Kidney (tissue), 14 donors: Measurements from ENCODE around the gene ITPK1. TPM values are rescaled to one million over a fixed set of nuclear protein-coding genes. Genes with fewer than 3 reads are reported as not detected.

ENCODE experiments used
- DNase-seq, 5 donors: peaks; one replicate each; pipeline ENCODE4 v3.0.0-alpha.2; 2013 to 2020
- FAIRE-seq: peaks from 2 replicates; lab custom pipeline; 2012; peaks lifted over from hg19 to GRCh38; lab: Jason Lieb, UNC
- H3K27ac ChIP-seq, 2 donors: one replicate each; pipeline ENCODE4 v1.7.0; 2013; ENCODE audit warnings: low read depth in 2 of 2, low read length in 2 of 2, inconsistent platforms in 1 of 2
- H3K27me3 ChIP-seq: one replicate; pipeline ENCODE4 v1.7.1; 2013; ENCODE audit warnings: low read length, inconsistent platforms; ENCODE audit not compliant: control insufficient read depth, insufficient read depth
- H3K36me3 ChIP-seq, 3 donors: one replicate each; pipeline versions ENCODE4 v1.7.0 to v1.7.1; 2013; ENCODE audit warnings: low read length in 3 of 3, control low read depth in 1 of 3, inconsistent platforms in 1 of 3; ENCODE audit not compliant: insufficient read depth in 3 of 3, control insufficient read depth in 2 of 3
- H3K4me1 ChIP-seq, 3 donors: one replicate each; pipeline versions ENCODE4 v1.7.0 to v1.7.1; 2013; ENCODE audit warnings: low read length in 3 of 3, inconsistent platforms in 1 of 3, low read depth in 1 of 3; ENCODE audit not compliant: control insufficient read depth in 2 of 3, insufficient read depth in 2 of 3
- H3K4me3 ChIP-seq, 3 donors: one replicate each; pipeline versions ENCODE4 v1.7.0 to v1.8.1; 2013; ENCODE audit warnings: low read length in 3 of 3, control low read depth in 1 of 3, inconsistent platforms in 1 of 3
- H3K9ac ChIP-seq, 3 donors: one replicate each; pipeline versions ENCODE4 v1.7.0 to v1.7.1; 2013; ENCODE audit warnings: low read length in 3 of 3, control low read depth in 1 of 3, inconsistent platforms in 1 of 3
- H3K9me3 ChIP-seq, 3 donors: one replicate each; pipeline versions ENCODE4 v1.7.0 to v1.7.1; 2013; ENCODE audit warnings: low read length in 3 of 3, control low read depth in 1 of 3, inconsistent platforms in 1 of 3; ENCODE audit not compliant: control insufficient read depth in 2 of 3, insufficient read depth in 1 of 3
- intact Hi-C: fragments of 100-400 bp; cut with DNase I; formaldehyde crosslinking; loops from one replicate; pipeline ENCODE4 v1.11.1; 2022
- polyA plus RNA-seq: library from polyadenylated mRNA; stranded (reverse); fragments of 350-450 nt; fragmentation: Illumina TruSeq; extraction: RNeasy Lipid Tissue Mini Kit (QIAGEN cat#74804); gene quantifications from one replicate; pipeline ENCODE4 v1.2.3, GENCODE V29; 2014; ENCODE audit warnings: low read depth, low replicate concordance; ENCODE audit not compliant: insufficient read depth
- total RNA-seq: library from RNA; stranded (reverse); fragmentation: NEBNext Ultra II Directional; extraction: Animal tissue kit (Norgen Biotek cat#: 25700); gene quantifications from one replicate; pipeline ENCODE4 v1.2.1, GENCODE V29; 2021
- TF ChIP-seq, protein P1 (sequence below): IDR thresholded peaks from 3 replicates; pipeline ENCODE4 v1.5.1; 2012; ENCODE audit warnings: mild to moderate bottlenecking, moderate library complexity, borderline replicate concordance; ENCODE audit not compliant: insufficient read depth; ENCODE audit errors: extremely low read depth
- donor health status: control.
- donor health status: control.
- donor health status: control.
- donor health status: control.
- donor health status: control.
- donor health status: DM: yes; HTN: yes; CAD: no.
- donor health status: Normal renal cell carcinoma (clear cell type).

The ITPK1 gene
- total and polyA plus RNA-seq, 2 donors from 2014 or later = 43.6 to 92.0 TPM

DNA sequence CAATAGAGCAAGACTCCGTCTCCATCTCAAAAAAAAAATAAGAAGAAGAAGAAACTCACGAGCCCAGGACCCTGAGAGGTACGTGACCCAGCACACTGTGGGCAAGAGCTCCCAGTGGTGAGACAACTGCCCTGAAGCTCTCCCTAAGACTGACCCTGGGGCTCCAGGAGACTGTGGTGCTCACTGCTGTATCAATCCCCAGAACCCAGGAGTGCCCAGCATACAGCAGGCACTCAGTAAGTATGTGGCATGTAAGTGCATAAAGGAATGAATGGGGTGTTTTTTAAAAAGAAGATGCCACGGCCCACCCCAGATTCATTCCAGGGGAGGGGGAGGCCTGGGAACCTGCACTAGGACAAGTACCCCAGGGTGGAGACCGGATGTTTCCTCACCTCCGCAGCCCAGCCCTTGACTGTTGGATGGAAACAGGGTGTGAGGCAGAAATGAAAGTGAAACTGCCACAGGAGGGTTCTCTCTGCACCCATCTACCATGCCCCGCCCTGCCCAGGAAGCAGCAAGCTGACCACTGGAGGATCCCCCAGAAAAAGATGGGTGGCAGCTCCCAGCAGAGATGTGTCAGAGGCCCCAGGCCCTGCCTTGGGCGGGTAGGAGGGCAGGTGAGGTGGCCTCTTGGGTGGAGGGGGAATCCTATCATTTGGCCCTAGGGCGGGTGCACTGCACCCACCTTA is 12.2 kb downstream of the ITPK1 start:
- intact Hi-C loops = no loop called here
- no peaks in the 10 kb centered on the region for H3K36me3 ChIP-seq
- no peak overlapping the region for H3K9ac ChIP-seq
- DNase-seq (peak in 1 of 5 donors; percentile 59), FAIRE-seq (no peak)
- H3K27me3 ChIP-seq = no peaks in the 10 kb centered on the region
- H3K4me3 ChIP-seq = no peak overlapping the region
- no peak overlapping the region for H3K27ac ChIP-seq
- H3K4me1 ChIP-seq = peaks cover 0 to 3% (median 2%) of the 10 kb centered on the region in 3 donors
- no peaks in the 10 kb centered on the region for H3K9me3 ChIP-seq
- TF ChIP-seq, protein P1, sequence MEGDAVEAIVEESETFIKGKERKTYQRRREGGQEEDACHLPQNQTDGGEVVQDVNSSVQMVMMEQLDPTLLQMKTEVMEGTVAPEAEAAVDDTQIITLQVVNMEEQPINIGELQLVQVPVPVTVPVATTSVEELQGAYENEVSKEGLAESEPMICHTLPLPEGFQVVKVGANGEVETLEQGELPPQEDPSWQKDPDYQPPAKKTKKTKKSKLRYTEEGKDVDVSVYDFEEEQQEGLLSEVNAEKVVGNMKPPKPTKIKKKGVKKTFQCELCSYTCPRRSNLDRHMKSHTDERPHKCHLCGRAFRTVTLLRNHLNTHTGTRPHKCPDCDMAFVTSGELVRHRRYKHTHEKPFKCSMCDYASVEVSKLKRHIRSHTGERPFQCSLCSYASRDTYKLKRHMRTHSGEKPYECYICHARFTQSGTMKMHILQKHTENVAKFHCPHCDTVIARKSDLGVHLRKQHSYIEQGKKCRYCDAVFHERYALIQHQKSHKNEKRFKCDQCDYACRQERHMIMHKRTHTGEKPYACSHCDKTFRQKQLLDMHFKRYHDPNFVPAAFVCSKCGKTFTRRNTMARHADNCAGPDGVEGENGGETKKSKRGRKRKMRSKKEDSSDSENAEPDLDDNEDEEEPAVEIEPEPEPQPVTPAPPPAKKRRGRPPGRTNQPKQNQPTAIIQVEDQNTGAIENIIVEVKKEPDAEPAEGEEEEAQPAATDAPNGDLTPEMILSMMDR = no peak

DNA sequence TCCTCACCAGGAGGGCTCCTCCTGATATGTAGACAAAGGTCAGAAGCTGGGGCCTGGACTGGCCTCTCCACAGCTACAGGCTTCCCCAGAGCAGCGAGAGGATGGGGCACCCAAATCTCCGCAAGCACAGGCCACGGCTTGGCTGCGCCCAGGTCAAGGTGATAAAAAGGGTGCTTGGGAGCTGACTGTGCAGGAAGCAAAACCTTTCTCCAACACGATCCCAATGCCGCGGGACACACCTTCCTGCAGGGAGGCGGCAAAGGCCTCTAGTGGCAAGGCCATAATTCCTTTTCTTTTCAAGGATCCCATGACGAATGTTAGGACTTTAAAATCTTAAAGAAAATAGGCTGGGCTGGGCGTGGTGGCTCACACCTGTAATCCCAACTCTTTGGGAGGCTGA is 13.6 kb downstream of the ITPK1 start:
- Histone ChIP-seq H3K9me3 (no peaks in the 10 kb centered on the region), H3K4me1 (peaks cover 0 to 8% (median 1%) of the 10 kb centered on the region in 3 donors), H3K4me3 (no peak overlapping the region), H3K36me3 (no peaks in the 10 kb centered on the region), H3K27me3 (no peaks in the 10 kb centered on the region), H3K27ac (no peak overlapping the region), H3K9ac (no peak overlapping the region)
- intact Hi-C loops = no loop called here
- TF ChIP-seq, protein P1 = no peak
- DNase-seq (no peak), FAIRE-seq (no peak)

DNA sequence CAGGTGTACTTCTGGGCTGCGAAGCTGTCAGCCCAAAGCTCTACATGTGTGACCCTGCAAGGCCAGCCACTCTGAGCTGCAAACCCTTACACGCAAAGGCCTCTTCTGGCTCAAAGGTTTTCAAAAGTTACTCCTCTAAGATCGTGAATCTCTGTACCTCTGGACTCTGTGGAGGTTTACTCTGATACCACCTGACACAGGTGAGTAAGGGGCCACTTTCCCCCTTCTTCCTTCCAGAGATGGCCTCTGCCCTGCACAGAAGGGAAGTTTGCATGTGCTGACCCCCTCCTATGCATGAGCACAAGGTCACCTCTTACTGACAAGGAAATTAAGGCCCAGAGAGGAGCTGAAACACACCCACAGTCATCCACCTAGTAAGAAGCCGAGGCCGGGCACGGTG is 14.5 kb downstream of the ITPK1 start:
- Histone ChIP-seq H3K4me1 (peaks cover 0 to 12% (median 0%) of the 10 kb centered on the region in 3 donors), H3K27ac (no peak overlapping the region), H3K4me3 (no peak overlapping the region), H3K27me3 (no peaks in the 10 kb centered on the region), H3K9me3 (no peaks in the 10 kb centered on the region), H3K9ac (no peak overlapping the region), H3K36me3 (no peaks in the 10 kb centered on the region)
- FAIRE-seq (no peak), DNase-seq (no peak)
- intact Hi-C loops = no loop called here
- TF ChIP-seq, protein P1 = no peak
